Activated CD4-positive, alpha-beta T cell treated with anti-CD3 and anti-CD28 coated beads, Interleukin-2, amount 10 ng/mL, durations not matched to agents 7 days and 5 days (primary cell): ENCODE data around the gene RAD51B. TPM values are rescaled to one million over a fixed set of nuclear protein-coding genes. Genes with fewer than 3 reads are reported as not detected.
A peak's percentile ranks its signal among the peaks of the same experiment; 100 is the strongest.

ENCODE experiments used
- CTCF ChIA-PET: fragments of 350-600 bp; sonication (Branson Sonifier 250); formaldehyde crosslinking; loops from one replicate; lab custom pipeline; 2021; ENCODE audit warnings: antibody characterized with exemption; lab: Charles Lee
- POLR2A ChIA-PET: fragments of 350-600 bp; sonication (Branson Sonifier 250); formaldehyde crosslinking; loops from one replicate; lab custom pipeline; 2021; ENCODE audit warnings: antibody characterized with exemption; lab: Charles Lee
- DNase-seq: peaks from one replicate; pipeline ENCODE4 v3.0.0-alpha.2; 2020
- H3K27ac Mint-ChIP-seq: one replicate; pipeline ENCODE4 v1.8.0; 2021; ENCODE audit warnings: mild to moderate bottlenecking, moderate library complexity, mixed read lengths
- H3K27me3 Mint-ChIP-seq: one replicate; pipeline ENCODE4 v1.8.0; 2021; ENCODE audit warnings: mixed read lengths
- H3K36me3 Mint-ChIP-seq: one replicate; pipeline ENCODE4 v1.8.0; 2021; ENCODE audit warnings: low read depth, mixed read lengths
- H3K4me1 Mint-ChIP-seq: one replicate; pipeline ENCODE4 v1.8.0; 2021; ENCODE audit warnings: mixed read lengths
- H3K4me3 Mint-ChIP-seq: one replicate; pipeline ENCODE4 v1.8.0; 2021; ENCODE audit warnings: mild to moderate bottlenecking, moderate library complexity, mixed read lengths
- H3K9me3 Mint-ChIP-seq: one replicate; pipeline ENCODE4 v1.8.0; 2021; ENCODE audit warnings: mixed read lengths
- total RNA-seq, 2 experiments: library from RNA; stranded (reverse); gene quantifications; one replicate each; pipeline ENCODE4 v1.2.3, GENCODE V29; 2021

Gene RAD51B
- total RNA-seq, 2 experiments from 2014 or later: 20.6 to 30.3 TPM

DNA sequence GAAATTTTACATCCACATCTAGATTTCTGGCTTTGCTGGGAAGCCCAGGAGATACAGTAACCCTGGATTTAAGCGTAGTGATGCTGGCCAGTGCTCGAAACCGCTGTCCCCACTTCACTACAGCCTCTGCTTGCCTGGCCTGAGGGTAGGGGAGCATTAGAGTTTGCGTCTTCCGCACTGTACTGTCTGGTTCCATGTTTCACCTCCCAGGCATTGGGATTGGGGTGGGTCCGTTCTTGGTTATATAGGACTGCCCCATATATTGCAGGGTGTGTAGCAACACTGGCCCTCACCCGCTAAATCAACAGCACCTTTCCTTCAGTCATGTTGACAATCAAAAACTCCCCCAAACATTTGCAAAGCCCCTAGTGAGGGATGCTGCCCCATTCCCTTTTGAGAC is 732.5 kb downstream of the RAD51B start:
- Mint-ChIP-seq H3K27me3 (no peaks in the 10 kb centered on the region), H3K27ac (no peak overlapping the region), H3K9me3 (no peaks in the 10 kb centered on the region), H3K4me3 (no peak overlapping the region), H3K36me3 (no peaks in the 10 kb centered on the region), H3K4me1 (peaks cover 2% of the 10 kb centered on the region)
- ChIA-PET POLR2A (no interaction called here), CTCF (no interaction called here)
- no peak for DNase-seq

- Mint-ChIP-seq H3K36me3 (no peaks in the 10 kb centered on the region), H3K4me1 (peaks cover 2% of the 10 kb centered on the region)
- CTCF ChIA-PET: no interaction called here
Measured at GRCh38 chr14:68552602-68553001, 733.0 kb downstream of the RAD51B start.

GRCh38 chr14:68553311-68553710 is 733.7 kb downstream of the RAD51B start:
- POLR2A ChIA-PET: no interaction called here
- DNase-seq: no peak
- Mint-ChIP-seq H3K4me3 (no peak overlapping the region), H3K9me3 (no peaks in the 10 kb centered on the region), H3K27ac (no peak overlapping the region), H3K4me1 (peaks cover 2% of the 10 kb centered on the region), H3K36me3 (no peaks in the 10 kb centered on the region), H3K27me3 (no peaks in the 10 kb centered on the region)
- CTCF ChIA-PET: no interaction called here

More at GRCh38 chr14:68552602-68553001, 733.0 kb downstream of the RAD51B start:
- Mint-ChIP-seq H3K9me3 (no peaks in the 10 kb centered on the region), H3K27me3 (no peaks in the 10 kb centered on the region), H3K27ac (no peak overlapping the region), H3K4me3 (no peak overlapping the region)
- POLR2A ChIA-PET: no interaction called here
- no peak for DNase-seq

DNA sequence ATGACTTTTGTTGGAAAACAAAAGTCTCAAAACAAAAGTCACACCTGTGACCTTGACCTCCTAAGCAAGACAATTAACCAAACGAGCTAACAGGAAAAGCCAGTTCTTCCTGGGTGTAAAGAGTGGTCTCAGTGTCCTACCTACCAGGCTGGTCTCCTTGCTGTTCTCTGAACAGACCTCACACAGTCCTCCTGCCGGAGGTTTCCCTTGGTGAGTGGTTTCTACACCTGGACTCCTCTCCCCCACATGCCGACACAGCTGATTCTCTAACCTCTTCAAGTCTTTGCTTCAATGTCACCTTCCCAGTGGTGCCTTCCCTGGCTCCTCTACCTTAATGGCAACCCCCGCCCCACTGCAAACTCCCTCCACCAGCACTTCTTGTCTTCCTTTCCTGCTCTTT is 734.7 kb downstream of the RAD51B start:
- Mint-ChIP-seq H3K27ac (no peak overlapping the region), H3K27me3 (no peaks in the 10 kb centered on the region), H3K4me1 (peaks cover 2% of the 10 kb centered on the region), H3K9me3 (no peaks in the 10 kb centered on the region), H3K4me3 (no peak overlapping the region), H3K36me3 (no peaks in the 10 kb centered on the region)
- ChIA-PET POLR2A (no interaction called here), CTCF (no interaction called here)
- DNase-seq: no peak

DNA sequence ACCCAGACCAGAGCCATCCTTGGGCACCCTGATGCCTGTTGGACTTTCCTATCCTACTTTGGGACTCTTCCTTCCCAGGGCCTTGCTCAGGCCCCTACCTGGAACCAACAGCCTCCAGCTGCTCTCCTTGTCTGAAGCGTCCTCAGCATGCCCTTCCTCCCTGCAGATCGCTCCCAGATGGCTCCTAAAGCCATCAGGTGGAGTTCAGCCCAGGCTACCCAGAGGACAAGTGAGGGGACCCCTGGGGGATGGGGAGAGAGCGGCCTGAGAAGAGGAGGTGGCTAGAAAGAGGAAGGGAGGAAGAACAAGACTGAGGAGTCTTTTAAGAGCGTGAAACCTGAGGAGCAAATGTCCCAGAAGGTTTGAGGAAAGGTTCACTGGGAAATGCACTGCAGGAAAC is 736.7 kb downstream of the RAD51B start:
- Mint-ChIP-seq H3K27ac (no peak overlapping the region), H3K27me3 (no peaks in the 10 kb centered on the region), H3K4me3 (no peak overlapping the region), H3K9me3 (no peaks in the 10 kb centered on the region), H3K36me3 (no peaks in the 10 kb centered on the region), H3K4me1 (peaks cover 2% of the 10 kb centered on the region)
- CTCF ChIA-PET: interaction anchor here (0.6 kb wide), 1 partner anchor 41 kb away, joined by 4 read pairs; no protein-coding TSS in a partner anchor
- DNase-seq: no peak
- POLR2A ChIA-PET: no interaction called here

GRCh38 chr14:68557648-68558047 is 738.1 kb downstream of the RAD51B start:
- Mint-ChIP-seq H3K36me3 (no peaks in the 10 kb centered on the region), H3K4me1 (peaks cover 2% of the 10 kb centered on the region), H3K4me3 (no peak overlapping the region), H3K9me3 (no peaks in the 10 kb centered on the region), H3K27me3 (no peaks in the 10 kb centered on the region), H3K27ac (no peak overlapping the region)
- DNase-seq: no peak
- CTCF ChIA-PET: no interaction called here
- POLR2A ChIA-PET: no interaction called here

GRCh38 chr14:68558096-68558495 is 738.5 kb downstream of the RAD51B start:
- Mint-ChIP-seq H3K4me3 (no peak overlapping the region), H3K4me1 (peaks cover 4% of the 10 kb centered on the region), H3K27me3 (no peaks in the 10 kb centered on the region), H3K9me3 (no peaks in the 10 kb centered on the region), H3K27ac (no peak overlapping the region), H3K36me3 (no peaks in the 10 kb centered on the region)
- ChIA-PET POLR2A (no interaction called here), CTCF (no interaction called here)
- DNase-seq: no peak

DNA sequence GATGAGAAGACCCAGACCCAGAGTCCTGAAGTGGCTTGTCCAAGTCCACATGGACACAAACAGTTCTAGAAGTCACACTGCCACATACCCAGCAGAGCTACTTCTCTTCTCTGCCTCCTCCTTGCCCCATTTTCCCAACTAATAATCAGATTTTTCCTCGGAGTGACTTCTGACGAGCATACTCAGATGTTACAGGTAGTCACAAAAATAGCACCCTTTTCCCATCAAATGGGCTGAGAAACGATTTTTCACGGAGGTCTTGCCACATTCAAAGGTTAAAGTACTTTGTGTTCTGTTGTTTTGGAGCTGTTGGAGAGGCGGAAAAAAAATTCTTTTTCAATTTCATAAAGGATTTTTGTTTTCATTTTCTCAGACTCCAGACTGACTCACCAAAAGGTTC is 740.4 kb downstream of the RAD51B start:
- H3K9me3 Mint-ChIP-seq: no peaks in the 10 kb centered on the region
- CTCF ChIA-PET: interaction anchor here (0.5 kb wide), 1 partner anchor 229 kb away, joined by 4 read pairs; no protein-coding TSS in a partner anchor
- no peaks in the 10 kb centered on the region for H3K36me3 Mint-ChIP-seq
- no peak for DNase-seq
- POLR2A ChIA-PET: no interaction called here
- H3K27ac Mint-ChIP-seq: no peak overlapping the region
- H3K4me1 Mint-ChIP-seq: peaks cover 19% of the 10 kb centered on the region
- H3K27me3 Mint-ChIP-seq: no peaks in the 10 kb centered on the region
- H3K4me3 Mint-ChIP-seq: no peak overlapping the region

GRCh38 chr14:68561531-68562007 is 742.0 kb downstream of the RAD51B start:
- Mint-ChIP-seq H3K27ac (no peak overlapping the region), H3K27me3 (no peaks in the 10 kb centered on the region), H3K36me3 (no peaks in the 10 kb centered on the region), H3K9me3 (no peaks in the 10 kb centered on the region), H3K4me1 (peaks cover 26% of the 10 kb centered on the region), H3K4me3 (no peak overlapping the region)
- ChIA-PET POLR2A (no interaction called here), CTCF (no interaction called here)
- DNase-seq: no peak

- Mint-ChIP-seq H3K9me3 (no peaks in the 10 kb centered on the region), H3K36me3 (no peaks in the 10 kb centered on the region), H3K27ac (no peak overlapping the region), H3K27me3 (no peaks in the 10 kb centered on the region), H3K4me3 (no peak overlapping the region), H3K4me1 (peaks cover 26% of the 10 kb centered on the region)
- ChIA-PET POLR2A (no interaction called here), CTCF (interaction anchor here (0.8 kb wide), 1 partner anchor 63 kb away, joined by 3 read pairs; no protein-coding TSS in a partner anchor)
- no peak for DNase-seq
Measured at GRCh38 chr14:68562911-68563250, 743.3 kb downstream of the RAD51B start.

GRCh38 chr14:68563251-68564131 is 743.9 kb downstream of the RAD51B start:
- POLR2A ChIA-PET: no interaction called here
- H3K27ac Mint-ChIP-seq: no peak overlapping the region
- H3K9me3 Mint-ChIP-seq: no peaks in the 10 kb centered on the region
- DNase-seq: no peak
- CTCF ChIA-PET: interaction anchor here (0.6 to 1.5 kb wide), 3 partner anchors 12 to 1434 kb away, joined by 3 read pairs; no protein-coding TSS in a partner anchor
- no peaks in the 10 kb centered on the region for H3K36me3 Mint-ChIP-seq
- H3K4me1 Mint-ChIP-seq: peaks cover 26% of the 10 kb centered on the region
- H3K4me3 Mint-ChIP-seq: no peak overlapping the region
- H3K27me3 Mint-ChIP-seq: no peaks in the 10 kb centered on the region

- no peak for DNase-seq
- CTCF ChIA-PET: interaction anchor here (0.6 to 1.5 kb wide), 3 partner anchors 11 to 1435 kb away, joined by 3 read pairs; no protein-coding TSS in a partner anchor
- Mint-ChIP-seq H3K27ac (peak overlapping the region; percentile 39), H3K4me1 (peaks cover 26% of the 10 kb centered on the region), H3K36me3 (peaks cover 2% of the 10 kb centered on the region), H3K27me3 (no peaks in the 10 kb centered on the region), H3K4me3 (no peak overlapping the region), H3K9me3 (peaks cover 2% of the 10 kb centered on the region)
- POLR2A ChIA-PET: no interaction called here
Measured at GRCh38 chr14:68564191-68564825, 744.7 kb downstream of the RAD51B start.
